Breast epithelium (tissue), 3 donors: ENCODE results near the gene ZFYVE21.

ENCODE experiments used
- CTCF ChIP-seq, 3 donors: fragments of 450-650 bp; IDR thresholded peaks; one replicate each; pipeline ENCODE4 v1.5.1; 2016 to 2017; ENCODE audit warnings: antibody characterized with exemption in 3 of 3, mild to moderate bottlenecking in 3 of 3, moderate library complexity in 3 of 3
- POLR2A ChIP-seq: fragments of 450-650 bp; IDR thresholded peaks from one replicate; pipeline ENCODE4 v1.6.1; 2016; ENCODE audit warnings: antibody characterized with exemption, mild to moderate bottlenecking, moderate library complexity
- POLR2AphosphoS5 ChIP-seq, 3 donors: sonication (generic); formaldehyde crosslinking; IDR thresholded peaks; one replicate each; pipeline ENCODE4 v1.6.1; 2017; ENCODE audit warnings: antibody characterized with exemption in 3 of 3

- no peak for TF ChIP-seq POLR2AphosphoS5 (IDR thresholded peaks at IDR 0.05)
- TF ChIP-seq CTCF (IDR thresholded peaks at IDR 0.05): no peak
- no peak for TF ChIP-seq POLR2A
Observed at GRCh38 chr14:103745424-103745823, 29.8 kb downstream of the ZFYVE21 start.
